ENCODE data around the gene NDUFV1.
"Not testable (repeated sequence)": the region's sequence is repeated elsewhere in the genome, so short reads cannot be mapped to it uniquely, and the experiment has no call there.

NDUFV1 gene

GRCh38 chr11:67654225-67654624 is 47.5 kb downstream of the NDUFV1 start:
- DNase-seq (ENCODE audit: low spot score): no peak

GRCh38 chr11:67656278-67656922 is 49.7 kb downstream of the NDUFV1 start:
- DNase-seq (ENCODE audit: low spot score): no peak

DNA sequence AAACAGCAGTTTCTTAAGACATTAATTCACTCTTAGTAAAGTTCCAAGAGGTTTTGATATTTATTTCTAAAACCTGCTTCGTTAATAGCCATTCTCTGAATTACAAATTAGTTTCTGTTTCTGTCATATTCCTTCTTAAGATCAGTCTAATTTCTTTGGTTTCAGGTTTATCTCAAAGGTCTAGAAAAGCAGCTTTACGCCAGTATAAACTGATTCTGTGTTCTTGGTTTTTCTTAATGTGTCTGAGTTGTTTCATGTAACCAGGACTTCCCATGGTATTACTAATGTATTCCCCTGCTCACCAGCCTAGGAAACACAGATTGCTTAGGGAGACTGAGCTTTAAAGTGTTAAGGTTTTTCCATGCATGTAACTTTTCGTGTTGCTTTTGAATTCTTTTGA is 50.6 kb downstream of the NDUFV1 start:
- no peak for DNase-seq (ENCODE audit: low spot score)

DNA sequence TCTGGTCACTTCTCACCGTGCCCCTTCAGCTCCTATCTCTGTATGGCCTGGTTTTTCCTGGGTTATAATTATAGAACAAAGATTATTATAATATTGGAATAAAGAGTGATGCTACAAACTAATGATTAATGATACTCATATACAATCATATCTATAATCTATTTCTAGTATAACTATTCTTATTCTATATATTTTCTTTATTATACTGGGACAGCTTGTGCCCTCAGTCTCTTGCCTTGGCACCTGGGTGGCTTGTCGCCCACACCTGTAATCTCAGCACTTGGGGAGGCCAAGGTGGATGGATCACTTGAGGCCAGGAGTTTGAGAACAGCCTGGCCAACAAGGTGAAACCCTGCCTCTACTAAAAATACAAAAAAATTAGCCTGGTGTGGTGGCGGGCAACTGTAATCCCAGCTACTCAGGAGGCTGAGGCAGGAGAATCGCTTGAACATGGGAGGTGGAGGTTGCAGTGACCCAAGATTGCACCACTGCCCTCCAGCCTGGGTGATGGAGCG is 53.0 kb downstream of the NDUFV1 start:
- not testable (repeated sequence) for DNase-seq (ENCODE audit: low spot score)

GRCh38 chr11:67660752-67661151 is 54.0 kb downstream of the NDUFV1 start:
- DNase-seq (ENCODE audit: low spot score): not testable (repeated sequence)

Small RNAs within 50 kb of the gene (small RNA-seq; reads per million reads assigned to genes)
- gene AP003385.3: 0 reads per million in 2 experiments
